ENCODE data around the gene TMUB1. TPM values are rescaled to one million over a fixed set of nuclear protein-coding genes. Genes with fewer than 3 reads are reported as not detected.

TMUB1 gene
- total RNA-seq, 2 experiments from 2014 or later = 56.0 to 59.6 TPM

DNA sequence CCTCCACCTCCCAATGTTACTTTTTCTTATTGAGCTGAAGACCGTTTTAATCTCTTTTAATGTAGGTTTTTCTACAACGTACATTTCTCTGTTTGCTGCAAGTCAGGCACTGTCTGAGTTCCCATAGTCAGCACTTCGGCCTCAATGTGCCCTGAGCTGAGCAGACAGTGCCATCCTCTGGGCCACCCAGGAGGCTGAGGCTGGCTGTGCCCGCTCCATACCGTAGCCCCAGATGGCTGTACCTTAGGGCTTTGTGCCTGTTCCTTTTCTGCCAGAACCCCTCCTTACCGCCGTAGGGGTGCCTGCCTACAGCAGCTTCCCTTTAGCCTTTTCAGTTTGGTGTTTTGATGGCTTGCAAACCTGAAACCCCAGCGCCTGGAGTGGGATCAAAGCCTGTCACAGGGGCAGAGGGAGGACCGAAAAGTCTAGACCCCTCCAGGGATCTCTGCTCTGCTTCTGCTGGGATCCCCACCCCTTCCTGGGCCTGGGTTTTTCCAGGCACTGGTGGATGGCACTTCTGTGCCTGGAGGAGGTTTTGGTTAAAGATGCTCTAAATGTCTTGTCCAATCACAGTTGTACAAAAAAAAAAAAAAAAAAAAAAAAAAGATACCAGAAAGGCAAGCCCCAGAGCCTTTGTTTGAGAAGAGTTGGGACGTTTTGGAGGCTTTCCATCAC, 12.0 kb upstream of the TMUB1 start:
- Histone ChIP-seq H2AFZ (ENCODE audit: low read length) (no peak overlapping the region), H3K79me2 (ENCODE audit: insufficient read depth, low read depth, low read length) (no peaks in the 10 kb centered on the region), H3K4me3 (ENCODE audit: low read depth, low read length, poor library complexity, severe bottlenecking) (no peak overlapping the region), H3K27ac (ENCODE audit: low read depth, low read length, poor library complexity, severe bottlenecking) (no peak overlapping the region), H4K20me1 (ENCODE audit: insufficient read depth, low read length) (no peaks in the 10 kb centered on the region), H3K4me2 (ENCODE audit: low read length) (no peak overlapping the region), H3K4me1 (ENCODE audit: insufficient read depth, low read length, poor library complexity, severe bottlenecking) (peaks cover 3% of the 10 kb centered on the region), H3K9me2 (ENCODE audit: insufficient read depth, low read length) (no peaks in the 10 kb centered on the region), H3K36me3 (ENCODE audit: insufficient read depth, low read length) (no peaks in the 10 kb centered on the region), H3K9me3 (ENCODE audit: low read length) (no peaks in the 10 kb centered on the region)
- no TSS peak for BruUV-seq (replicated peaks)
- ChIA-PET CTCF (ENCODE audit: unreplicated experiment) (interaction anchor here (0.7 kb wide), 1 partner anchor 16 kb away, joined by 13 read pairs; no protein-coding TSS in a partner anchor), POLR2A (interaction anchor here (0.6 to 0.8 kb wide), 6 partner anchors 8 to 173 kb away, joined by 3 to 5 read pairs (median 4); partner anchors contain the start of gene FASTK)
- DNase-seq (ENCODE audit: low spot score) = no peak
- TF ChIP-seq, protein P1, sequence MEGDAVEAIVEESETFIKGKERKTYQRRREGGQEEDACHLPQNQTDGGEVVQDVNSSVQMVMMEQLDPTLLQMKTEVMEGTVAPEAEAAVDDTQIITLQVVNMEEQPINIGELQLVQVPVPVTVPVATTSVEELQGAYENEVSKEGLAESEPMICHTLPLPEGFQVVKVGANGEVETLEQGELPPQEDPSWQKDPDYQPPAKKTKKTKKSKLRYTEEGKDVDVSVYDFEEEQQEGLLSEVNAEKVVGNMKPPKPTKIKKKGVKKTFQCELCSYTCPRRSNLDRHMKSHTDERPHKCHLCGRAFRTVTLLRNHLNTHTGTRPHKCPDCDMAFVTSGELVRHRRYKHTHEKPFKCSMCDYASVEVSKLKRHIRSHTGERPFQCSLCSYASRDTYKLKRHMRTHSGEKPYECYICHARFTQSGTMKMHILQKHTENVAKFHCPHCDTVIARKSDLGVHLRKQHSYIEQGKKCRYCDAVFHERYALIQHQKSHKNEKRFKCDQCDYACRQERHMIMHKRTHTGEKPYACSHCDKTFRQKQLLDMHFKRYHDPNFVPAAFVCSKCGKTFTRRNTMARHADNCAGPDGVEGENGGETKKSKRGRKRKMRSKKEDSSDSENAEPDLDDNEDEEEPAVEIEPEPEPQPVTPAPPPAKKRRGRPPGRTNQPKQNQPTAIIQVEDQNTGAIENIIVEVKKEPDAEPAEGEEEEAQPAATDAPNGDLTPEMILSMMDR (conservative IDR thresholded peaks at IDR 0.05; ENCODE audit: low read length) = no peak
- no peak for TF ChIP-seq EZH2phosphoT487 (IDR thresholded peaks at IDR 0.05; ENCODE audit: borderline replicate concordance, low read depth, low read length)
- intact Hi-C loops (cut with micrococcal nuclease; ENCODE audit: unreplicated experiment) = loop anchor here (10.0 kb wide), 1 partner anchor 60 kb away; no protein-coding TSS in a partner anchor

DNA sequence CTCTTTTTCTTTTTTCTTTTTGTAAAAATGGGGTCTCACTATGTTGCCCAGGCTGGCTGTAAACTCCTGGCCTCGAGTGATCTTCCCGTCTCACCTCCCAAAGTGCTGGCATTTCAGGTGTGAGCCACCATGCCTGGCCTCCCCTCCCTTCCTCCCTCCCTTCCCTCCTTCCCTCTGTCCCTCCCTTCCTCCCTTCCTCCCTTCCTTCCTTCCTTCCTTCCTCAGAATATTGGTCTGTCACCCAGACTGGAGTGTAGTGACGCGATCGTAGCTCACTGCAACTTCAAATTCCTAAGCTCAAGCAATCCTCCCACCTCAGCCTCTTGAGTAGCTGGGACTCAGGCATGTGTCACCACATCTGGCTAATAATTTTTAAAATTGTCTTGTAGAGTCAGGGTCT, 11.4 kb upstream of the TMUB1 start:
- H3K36me3 ChIP-seq (ENCODE audit: insufficient read depth, low read length) = no peaks in the 10 kb centered on the region
- POLR2A ChIA-PET = interaction anchor here (0.6 to 0.8 kb wide), 5 partner anchors 8 to 124 kb away, joined by 3 to 5 read pairs (median 3); partner anchors contain the start of gene FASTK
- H3K4me1 ChIP-seq (ENCODE audit: insufficient read depth, low read length, poor library complexity, severe bottlenecking) = peaks cover 3% of the 10 kb centered on the region
- no peaks in the 10 kb centered on the region for H3K79me2 ChIP-seq (ENCODE audit: insufficient read depth, low read depth, low read length)
- intact Hi-C loops (cut with micrococcal nuclease; ENCODE audit: unreplicated experiment) = loop anchor here (10.0 kb wide), 1 partner anchor 60 kb away; no protein-coding TSS in a partner anchor
- CTCF ChIA-PET (ENCODE audit: unreplicated experiment) = interaction anchor here (0.7 kb wide), 1 partner anchor 16 kb away, joined by 13 read pairs; no protein-coding TSS in a partner anchor
- no peaks in the 10 kb centered on the region for H3K9me2 ChIP-seq (ENCODE audit: insufficient read depth, low read length)
- H3K4me3 ChIP-seq (ENCODE audit: low read depth, low read length, poor library complexity, severe bottlenecking) = no peak overlapping the region
- H3K9me3 ChIP-seq (ENCODE audit: low read length) = no peaks in the 10 kb centered on the region
- no TSS peak for BruUV-seq (replicated peaks)
- H3K27ac ChIP-seq (ENCODE audit: low read depth, low read length, poor library complexity, severe bottlenecking) = no peak overlapping the region
- no peak overlapping the region for H2AFZ ChIP-seq (ENCODE audit: low read length)
- DNase-seq (ENCODE audit: low spot score) = no peak
- no peak overlapping the region for H3K4me2 ChIP-seq (ENCODE audit: low read length)
- no peaks in the 10 kb centered on the region; the same call in 1 of the 2 replicates for H4K20me1 ChIP-seq (ENCODE audit: insufficient read depth, low read length)
- TF ChIP-seq, protein P1 (conservative IDR thresholded peaks at IDR 0.05; ENCODE audit: low read length) = no peak
- TF ChIP-seq EZH2phosphoT487 (IDR thresholded peaks at IDR 0.05; ENCODE audit: borderline replicate concordance, low read depth, low read length) = no peak

DNA sequence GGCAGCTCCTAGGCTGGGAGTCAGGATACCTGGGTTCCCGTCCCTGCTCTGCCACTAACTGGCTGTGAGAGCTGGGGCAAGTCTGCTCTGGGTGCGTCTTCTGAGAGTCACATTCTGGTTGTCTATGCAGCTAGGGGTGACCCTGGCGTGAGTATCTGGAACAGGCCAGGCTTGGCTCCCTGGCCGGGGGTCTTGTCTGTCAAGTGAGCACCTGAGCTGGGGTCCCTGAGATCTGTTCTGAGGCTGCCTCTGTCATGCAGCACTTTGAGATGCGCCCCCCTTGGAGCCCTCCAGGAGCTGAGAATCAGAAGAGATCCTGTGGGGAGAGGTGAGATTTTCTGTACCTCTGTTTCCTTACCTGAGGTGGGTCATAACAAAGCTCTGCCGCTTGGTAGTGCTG, 10.5 kb upstream of the TMUB1 start:
- DNase-seq (ENCODE audit: low spot score) = no peak
- intact Hi-C loops (cut with micrococcal nuclease; ENCODE audit: unreplicated experiment) = loop anchor here (10.0 kb wide), 1 partner anchor 61 kb away; no protein-coding TSS in a partner anchor

More for the DNA sequence above, 10.5 kb upstream of the TMUB1 start:
- Histone ChIP-seq H3K9me3 (ENCODE audit: low read length) (no peaks in the 10 kb centered on the region), H3K4me3 (ENCODE audit: low read depth, low read length, poor library complexity, severe bottlenecking) (no peak overlapping the region), H2AFZ (ENCODE audit: low read length) (no peak overlapping the region), H3K4me2 (ENCODE audit: low read length) (no peak overlapping the region), H3K36me3 (ENCODE audit: insufficient read depth, low read length) (no peaks in the 10 kb centered on the region), H3K27ac (ENCODE audit: low read depth, low read length, poor library complexity, severe bottlenecking) (no peak overlapping the region), H3K9me2 (ENCODE audit: insufficient read depth, low read length) (no peaks in the 10 kb centered on the region), H4K20me1 (ENCODE audit: insufficient read depth, low read length) (no peaks in the 10 kb centered on the region; the same call in 1 of the 2 replicates), H3K79me2 (ENCODE audit: insufficient read depth, low read depth, low read length) (no peaks in the 10 kb centered on the region), H3K4me1 (ENCODE audit: insufficient read depth, low read length, poor library complexity, severe bottlenecking) (peaks cover 3% of the 10 kb centered on the region)
- TF ChIP-seq EZH2phosphoT487 (IDR thresholded peaks at IDR 0.05; ENCODE audit: borderline replicate concordance, low read depth, low read length) = no peak
- TF ChIP-seq, protein P1 (conservative IDR thresholded peaks at IDR 0.05; ENCODE audit: low read length) = no peak
- no TSS peak for BruUV-seq (replicated peaks)
- ChIA-PET CTCF (ENCODE audit: unreplicated experiment) (interaction anchor here (1.1 kb wide), 1 partner anchor 11 kb away, joined by 3 read pairs; the partner anchor contains the start of gene TMUB1), POLR2A (interaction anchor here (0.5 to 0.7 kb wide), 3 partner anchors 9 to 758 kb away, joined by 3 read pairs; no protein-coding TSS in a partner anchor)

Measured in OCI-LY7 (cell line).